OCI-LY7 (cell line): ENCODE data around the gene SPATS1. TPM values are rescaled to one million over a fixed set of nuclear protein-coding genes. Genes with fewer than 3 reads are reported as not detected.

Source experiments
- BruUV-seq: library from RNA; stranded (reverse); fragments of 400-500 nt; replicated peaks from 2 replicates; lab custom pipeline; 2021; lab: Mats Ljungman, UMichigan
- CTCF ChIA-PET: fragments of 300-600 bp; sonication (Branson Sonifier 250); formaldehyde crosslinking; loops from one replicate; lab custom pipeline; 2022; ENCODE audit warnings: antibody characterized with exemption; ENCODE audit not compliant: unreplicated experiment; lab: Charles Lee
- POLR2A ChIA-PET: fragments of 300-600 bp; sonication (Branson Sonifier 250); formaldehyde crosslinking; loops from one replicate; lab custom pipeline; 2022; ENCODE audit warnings: antibody characterized with exemption; lab: Charles Lee
- DNase-seq: peaks from one replicate; pipeline ENCODE4 v3.0.0-alpha.2; 2015; ENCODE audit warnings: low spot score
- H2AFZ ChIP-seq: fragments of 200-600 bp; sonication (generic), shearing (Covaris generic); 2 replicates; pipeline ENCODE4 v1.6.1; 2014; ENCODE audit warnings: mild to moderate bottlenecking, antibody characterized with exemption, low read length, moderate library complexity
- H3K27ac ChIP-seq: fragments of 200-600 bp; sonication (generic); 2 replicates; pipeline ENCODE4 v1.5.1; 2014; ENCODE audit warnings: mixed run types, low read depth, mild to moderate bottlenecking, moderate library complexity, low read length, inconsistent platforms; ENCODE audit not compliant: poor library complexity, severe bottlenecking
- H3K36me3 ChIP-seq: fragments of 200-600 bp; sonication (generic); 2 replicates; pipeline ENCODE4 v1.6.1; 2014; ENCODE audit warnings: mild to moderate bottlenecking, antibody characterized with exemption, low read length, moderate library complexity, mixed read lengths; ENCODE audit not compliant: insufficient read depth
- H3K4me1 ChIP-seq: fragments of 200-600 bp; sonication (generic); 2 replicates; pipeline ENCODE4 v1.5.1; 2014; ENCODE audit warnings: mild to moderate bottlenecking, low read length; ENCODE audit not compliant: insufficient read depth, poor library complexity, severe bottlenecking
- H3K4me2 ChIP-seq: fragments of 200-600 bp; sonication (generic); 2 replicates; pipeline ENCODE4 v1.6.1; 2014; ENCODE audit warnings: mild to moderate bottlenecking, low read length
- H3K4me3 ChIP-seq: fragments of 200-600 bp; sonication (generic); 2 replicates; pipeline ENCODE4 v1.5.1; 2014; ENCODE audit warnings: mild to moderate bottlenecking, low read depth, low read length; ENCODE audit not compliant: poor library complexity, severe bottlenecking
- H3K79me2 ChIP-seq: fragments of 200-600 bp; sonication (generic); 2 replicates; pipeline ENCODE4 v1.6.1; 2016; ENCODE audit warnings: low read depth, mild to moderate bottlenecking, low read length, moderate library complexity, mixed read lengths; ENCODE audit not compliant: insufficient read depth
- H3K9me2 ChIP-seq: fragments of 200-600 bp; sonication (generic); 2 replicates; pipeline ENCODE4 v1.6.1; 2016; ENCODE audit warnings: mild to moderate bottlenecking, low read length, mixed read lengths; ENCODE audit not compliant: insufficient read depth
- H3K9me3 ChIP-seq: fragments of 200-600 bp; sonication (generic); 2 replicates; pipeline ENCODE4 v1.6.1; 2014; ENCODE audit warnings: mild to moderate bottlenecking, mixed run types, low read length, mixed read lengths
- H4K20me1 ChIP-seq: fragments of 200-600 bp; sonication (generic); 2 replicates; pipeline ENCODE4 v1.6.1; 2014; ENCODE audit warnings: mild to moderate bottlenecking, antibody characterized with exemption, low read length, moderate library complexity, mixed read lengths; ENCODE audit not compliant: insufficient read depth
- CTCF ChIP-seq: fragments of 200-600 bp; sonication (generic); conservative IDR thresholded peaks from 2 replicates; pipeline ENCODE4 v1.5.1; 2014; ENCODE audit warnings: mild to moderate bottlenecking, antibody characterized with exemption, low read length, moderate library complexity, mixed read lengths
- EZH2phosphoT487 ChIP-seq: fragments of 200-600 bp; sonication (generic); IDR thresholded peaks from 2 replicates; pipeline ENCODE4 v1.6.1; 2018; ENCODE audit warnings: low read depth, borderline replicate concordance, mild to moderate bottlenecking, mixed run types, antibody characterized with exemption, low read length, moderate library complexity, mixed read lengths
- intact Hi-C: fragments of 100-400 bp; cut with micrococcal nuclease; formaldehyde crosslinking; loops from one replicate; pipeline ENCODE4 v1.10.0; 2022; ENCODE audit not compliant: unreplicated experiment
- total RNA-seq, 2 experiments: library from RNA; depleted of rRNA in 1 of 2; stranded (reverse); fragments of >200 nt in 1 of 2; shearing (Covaris generic) in 1 of 2; gene quantifications; 2 replicates each; pipeline ENCODE4 v1.2.3, GENCODE V29; 2014 to 2022

SPATS1 gene
- total RNA-seq, 2 experiments from 2014 or later, result not detected

- Histone ChIP-seq H4K20me1 (no peaks in the 10 kb centered on the region), H3K4me2 (no peak overlapping the region), H3K27ac (no peak overlapping the region), H2AFZ (no peak overlapping the region), H3K9me3 (no peaks in the 10 kb centered on the region), H3K4me1 (no peaks in the 10 kb centered on the region), H3K9me2 (no peaks in the 10 kb centered on the region), H3K79me2 (no peaks in the 10 kb centered on the region), H3K4me3 (no peak overlapping the region), H3K36me3 (no peaks in the 10 kb centered on the region)
- ChIA-PET POLR2A (no interaction called here), CTCF (no interaction called here)
- no peak for TF ChIP-seq EZH2phosphoT487
- no peak for TF ChIP-seq CTCF
- intact Hi-C loops, result no loop called here
- DNase-seq, result no peak
- no TSS peak for BruUV-seq
These were observed 31.3 kb downstream of the SPATS1 start for GRCh38 chr6:44373787-44374186.

GRCh38 chr6:44375071-44375470 lies 32.6 kb downstream of the SPATS1 start:
- no peak overlapping the region for H3K4me3 ChIP-seq
- H3K27ac ChIP-seq, result no peak overlapping the region
- DNase-seq, result no peak
- no peak for TF ChIP-seq CTCF
- TF ChIP-seq EZH2phosphoT487, result no peak
- ChIA-PET CTCF (no interaction called here), POLR2A (interaction anchor here (0.6 kb wide), 1 partner anchor 503 kb away, joined by 3 read pairs; no protein-coding TSS in a partner anchor)
- no peaks in the 10 kb centered on the region for H3K9me2 ChIP-seq
- H4K20me1 ChIP-seq, result no peaks in the 10 kb centered on the region
- H3K4me2 ChIP-seq, result no peak overlapping the region
- no TSS peak for BruUV-seq
- intact Hi-C loops, result no loop called here
- no peaks in the 10 kb centered on the region for H3K4me1 ChIP-seq
- no peaks in the 10 kb centered on the region for H3K79me2 ChIP-seq
- no peaks in the 10 kb centered on the region for H3K9me3 ChIP-seq
- H2AFZ ChIP-seq, result no peak overlapping the region
- H3K36me3 ChIP-seq, result no peaks in the 10 kb centered on the region

- DNase-seq, result no peak
- BruUV-seq, result no TSS peak
These were observed 35.0 kb downstream of the SPATS1 start for GRCh38 chr6:44377484-44377883.

More at GRCh38 chr6:44377484-44377883, 35.0 kb downstream of the SPATS1 start:
- Histone ChIP-seq H3K4me1 (no peaks in the 10 kb centered on the region), H3K9me2 (no peaks in the 10 kb centered on the region), H3K27ac (no peak overlapping the region), H3K36me3 (no peaks in the 10 kb centered on the region), H3K4me3 (no peak overlapping the region), H3K9me3 (no peaks in the 10 kb centered on the region), H2AFZ (no peak overlapping the region), H4K20me1 (no peaks in the 10 kb centered on the region; the same call in 1 of the 2 replicates), H3K4me2 (no peak overlapping the region), H3K79me2 (no peaks in the 10 kb centered on the region)
- intact Hi-C loops, result no loop called here
- ChIA-PET CTCF (no interaction called here), POLR2A (no interaction called here)
- TF ChIP-seq EZH2phosphoT487, result no peak
- TF ChIP-seq CTCF, result no peak
